ENCODE data around the gene WSCD2.

WSCD2 gene

DNA sequence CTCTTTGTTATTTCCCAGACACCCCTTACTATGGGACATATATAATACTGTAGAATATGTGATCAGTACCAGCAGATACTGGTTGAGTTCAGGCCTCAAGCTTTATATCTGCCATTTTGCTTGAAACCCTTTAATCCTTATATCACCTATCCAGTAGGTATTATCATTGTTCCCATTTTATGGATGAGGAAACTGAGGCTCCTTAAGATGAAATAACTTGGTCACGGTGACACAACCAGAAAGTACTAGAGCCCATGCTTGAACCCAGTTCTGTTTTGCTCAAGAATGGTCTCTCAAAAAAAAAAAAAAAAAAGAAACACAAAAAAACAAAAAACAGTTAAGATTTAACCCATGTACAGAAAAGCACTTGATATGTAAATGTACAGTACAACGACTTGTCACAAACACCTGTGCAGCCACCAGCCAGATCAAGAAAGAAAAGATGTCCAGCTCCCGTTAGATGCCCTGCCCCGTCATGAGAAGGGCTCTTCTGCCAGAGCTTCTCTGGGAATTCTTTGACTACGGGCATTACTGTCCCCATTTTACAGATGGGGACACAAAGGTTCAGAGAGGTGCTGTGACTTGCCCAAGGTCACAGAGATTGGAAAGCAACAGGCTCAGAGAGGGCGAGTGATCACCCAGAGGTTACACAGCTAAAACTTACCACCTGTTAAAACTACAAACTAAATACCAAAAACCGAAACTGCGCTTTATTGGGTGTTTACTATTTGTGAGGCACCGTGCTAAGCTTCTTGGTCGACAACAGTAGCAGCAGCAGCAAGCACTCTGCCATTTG is 669 bp upstream of the WSCD2 start:
- no peak for DNase-seq

DNA sequence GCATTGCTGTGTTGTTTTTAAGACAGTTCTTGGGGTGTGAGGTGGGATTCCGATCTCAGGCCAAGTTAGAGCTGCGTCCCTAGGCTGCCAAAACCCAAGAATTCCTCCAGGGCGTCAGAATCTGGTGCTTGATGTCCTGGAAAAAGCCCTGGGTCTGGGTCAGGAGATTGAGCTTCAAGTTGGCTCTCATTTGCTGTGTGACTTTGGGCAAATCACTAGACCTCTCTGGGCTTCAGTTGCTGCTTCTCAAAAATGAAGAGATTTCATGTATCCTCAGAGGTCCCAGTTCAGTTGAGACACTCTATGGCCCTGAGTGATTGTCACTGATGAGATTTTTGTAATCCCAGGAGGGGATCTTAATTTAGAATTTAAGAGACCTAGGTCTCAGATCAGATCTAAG is 1.9 kb downstream of the WSCD2 start:
- DNase-seq = no peak

DNA sequence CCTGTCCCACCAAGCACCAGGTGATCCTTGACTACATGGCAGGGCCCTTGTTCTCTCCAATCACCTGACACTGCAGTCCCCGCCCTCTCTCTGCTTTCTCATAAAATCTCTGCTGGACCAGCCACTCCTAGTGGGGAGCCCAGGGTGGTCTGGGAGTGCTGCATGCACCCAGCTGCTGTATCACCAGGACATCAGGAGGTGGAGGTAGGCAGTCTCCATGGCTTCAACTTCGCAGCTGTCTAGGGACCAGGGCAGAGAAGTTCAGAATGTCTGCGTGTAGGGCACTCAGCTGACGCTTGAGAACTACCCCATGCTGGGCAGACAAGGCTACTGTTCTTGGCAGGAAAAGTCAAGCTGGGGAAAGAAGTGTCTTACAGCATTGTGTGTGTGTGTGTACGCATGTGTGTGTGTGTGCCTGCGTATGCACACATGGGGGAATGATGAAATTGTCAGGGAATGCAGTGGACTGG is 2.6 kb downstream of the WSCD2 start:
- DNase-seq = no peak

DNA sequence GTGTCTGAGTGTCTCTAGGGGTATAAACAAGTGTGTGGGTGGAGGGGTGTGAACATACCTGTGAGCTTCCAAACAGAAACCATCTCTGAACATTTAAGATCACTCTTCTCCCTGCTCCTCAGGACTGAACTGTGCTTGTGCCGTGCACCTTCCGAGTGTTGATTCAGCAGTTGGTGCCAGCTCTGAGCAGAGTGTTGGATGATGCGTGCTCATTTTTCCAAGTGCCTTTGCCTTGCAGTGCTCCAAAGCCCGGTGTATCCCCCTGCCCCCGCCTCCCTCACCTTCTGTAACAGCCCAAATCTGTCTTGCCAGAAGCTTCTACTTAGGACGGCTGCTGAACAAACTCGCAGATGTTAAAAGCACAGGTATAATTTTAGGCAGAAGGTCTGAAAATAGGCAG is 4.4 kb downstream of the WSCD2 start:
- DNase-seq = no peak

DNA sequence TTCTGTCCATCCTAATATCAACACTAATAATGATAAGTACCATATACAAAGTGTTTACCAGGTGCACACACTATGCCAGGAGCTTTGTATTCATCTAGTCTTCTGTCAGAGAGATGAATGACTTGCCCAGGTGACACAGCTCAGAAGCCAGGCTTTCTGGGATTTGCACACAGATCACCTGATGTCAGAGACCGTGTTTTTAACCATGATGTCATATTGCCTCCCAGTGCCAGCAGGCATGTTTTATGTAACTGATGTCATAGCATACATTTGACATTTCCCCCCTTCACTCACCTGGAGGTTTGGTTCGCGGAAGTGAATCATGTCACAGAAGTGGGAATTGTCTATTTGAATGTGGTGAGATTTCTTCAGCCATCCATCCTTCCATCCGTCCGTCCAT is 5.7 kb downstream of the WSCD2 start:
- no peak for DNase-seq

DNA sequence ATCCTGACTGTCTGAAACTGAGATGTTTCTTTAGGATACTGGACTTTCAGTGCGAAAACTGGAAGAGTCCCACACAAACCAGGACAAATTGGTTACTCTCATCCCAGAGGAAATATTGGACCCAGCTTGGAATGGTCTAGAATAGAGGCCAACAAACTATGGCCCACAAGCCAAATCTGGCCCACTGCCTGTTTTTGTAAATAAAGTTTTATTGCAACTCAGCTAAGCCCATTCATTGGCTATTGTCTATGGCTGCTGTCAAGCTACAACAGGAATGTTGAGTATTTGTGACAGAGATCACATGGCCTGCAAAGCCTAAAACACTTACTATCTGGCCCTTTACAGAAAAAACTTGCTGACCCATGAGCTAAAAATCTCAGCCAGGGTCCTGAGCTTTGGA is 6.5 kb downstream of the WSCD2 start:
- no peak for DNase-seq

DNA sequence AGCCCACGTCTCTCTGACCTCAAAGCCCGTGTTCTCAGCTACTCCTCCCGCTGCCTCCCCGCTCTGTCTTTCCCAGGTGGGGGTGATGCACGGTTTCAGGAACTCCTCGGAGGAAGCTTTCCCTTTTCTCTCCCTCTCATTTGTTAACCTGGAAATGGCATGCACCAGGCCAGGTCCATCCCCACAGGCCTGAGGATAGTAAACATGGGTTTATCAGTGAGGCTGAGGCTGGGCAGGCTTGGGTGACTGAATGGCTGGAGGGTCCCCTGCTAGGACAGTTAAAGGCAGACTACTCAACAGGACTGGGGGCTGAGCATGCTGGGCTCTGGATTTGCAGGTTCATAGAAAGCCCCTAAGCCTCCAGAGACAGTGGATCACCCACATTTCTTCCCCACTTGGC is 7.6 kb downstream of the WSCD2 start:
- DNase-seq = no peak

DNA sequence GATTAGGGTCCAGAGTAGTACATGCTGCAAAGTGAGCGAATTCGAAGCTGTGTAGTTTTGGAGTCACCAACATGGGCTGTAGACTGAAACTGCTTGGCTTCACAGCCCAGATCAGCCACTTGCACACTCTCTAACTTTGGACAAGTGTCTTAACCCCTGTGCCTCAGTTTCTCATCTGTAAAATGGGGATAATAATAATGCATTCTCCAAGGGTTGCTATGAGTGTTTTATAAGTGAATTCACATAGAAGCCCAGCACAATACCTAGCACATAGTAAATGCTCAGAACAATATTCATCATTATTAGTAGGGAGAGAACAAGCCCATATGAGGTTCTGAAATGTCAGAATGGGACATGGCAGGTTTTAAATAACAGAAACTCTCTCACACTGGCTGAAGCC is 10.4 kb downstream of the WSCD2 start:
- DNase-seq = no peak

DNA sequence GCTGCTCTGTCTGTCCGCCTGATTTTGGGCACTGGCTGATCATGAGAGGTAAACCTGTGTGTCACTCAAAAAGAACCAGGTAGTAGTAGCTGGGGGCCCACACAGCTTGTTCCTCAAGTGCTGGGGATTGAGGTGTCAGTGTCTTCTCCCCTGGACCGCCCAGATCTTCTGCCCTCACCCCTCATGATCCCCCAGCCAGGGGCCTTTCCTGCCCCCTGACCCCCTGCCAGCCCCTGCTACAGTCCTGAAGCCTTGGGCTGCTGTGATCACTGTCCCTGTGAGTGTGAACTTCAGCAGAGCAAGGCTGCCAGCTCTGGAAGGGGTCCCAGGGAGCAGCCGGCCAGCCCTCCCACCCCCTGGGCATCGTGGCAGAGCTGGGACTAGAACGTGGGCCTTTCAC is 11.4 kb downstream of the WSCD2 start:
- no peak for DNase-seq

DNA sequence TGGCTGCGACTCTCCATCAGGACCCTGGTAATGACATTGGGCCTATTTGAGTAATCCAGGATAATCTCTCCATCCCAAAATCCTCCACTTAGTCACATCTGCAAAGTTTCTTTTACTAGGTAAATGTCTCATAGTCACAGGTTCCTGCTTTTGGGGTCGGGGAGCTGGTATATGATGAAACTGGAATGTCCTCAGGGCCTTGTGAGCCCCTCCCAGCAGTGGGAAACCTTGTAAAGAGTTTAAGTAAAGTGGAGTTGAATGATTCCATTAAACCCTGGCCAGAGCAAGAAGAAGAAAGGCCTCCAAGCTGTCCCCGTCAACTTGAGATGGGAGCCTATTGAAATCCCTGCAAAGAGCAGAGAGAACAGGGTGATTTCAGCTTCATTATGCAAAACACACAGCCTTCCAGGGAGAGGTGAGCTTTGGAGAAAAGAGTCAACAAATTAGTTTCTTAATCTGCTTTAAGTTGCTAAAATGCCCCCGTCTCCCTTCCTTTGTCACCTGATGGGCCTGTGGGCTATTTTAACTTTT is 12.6 kb downstream of the WSCD2 start:
- no peak for DNase-seq

DNA sequence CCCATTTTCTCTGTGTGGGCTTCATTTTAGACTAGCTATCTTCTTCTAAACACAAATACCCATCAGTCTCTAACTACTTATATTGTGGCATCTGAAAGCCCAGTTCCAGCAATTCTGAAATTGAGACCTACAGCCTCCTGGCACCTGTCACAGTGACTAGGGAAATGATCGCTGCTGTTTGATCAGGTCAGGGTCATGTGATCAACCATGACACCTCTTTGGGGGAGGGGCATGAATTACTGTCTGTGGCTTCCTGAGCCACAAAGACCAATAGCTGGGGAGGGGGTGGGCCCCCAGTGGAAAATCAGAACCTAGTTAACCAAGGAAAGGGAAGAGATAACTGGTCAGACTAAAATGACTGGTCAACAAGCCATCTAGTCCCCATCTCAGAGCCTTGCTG is 14.1 kb downstream of the WSCD2 start:
- no peak for DNase-seq

DNA sequence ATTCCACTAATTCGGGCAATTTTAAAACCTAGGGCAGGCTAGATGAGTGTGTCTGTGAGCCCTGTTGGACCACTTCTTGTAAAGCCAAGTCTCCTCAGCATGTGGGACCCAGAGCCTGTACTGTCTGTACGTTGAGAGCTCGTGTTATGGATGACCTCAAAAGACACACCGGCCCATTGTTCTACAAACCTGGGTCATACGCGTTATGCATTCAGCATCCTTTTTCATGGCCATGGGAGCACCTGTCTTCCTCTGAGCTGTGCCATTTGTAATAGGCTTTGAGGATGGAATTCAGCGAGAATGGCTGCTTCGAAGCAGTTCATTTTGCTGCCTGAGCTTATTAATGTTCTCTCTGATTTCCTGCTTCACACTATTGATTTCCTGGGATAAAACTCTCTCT is 15.0 kb downstream of the WSCD2 start:
- no peak for DNase-seq

DNA sequence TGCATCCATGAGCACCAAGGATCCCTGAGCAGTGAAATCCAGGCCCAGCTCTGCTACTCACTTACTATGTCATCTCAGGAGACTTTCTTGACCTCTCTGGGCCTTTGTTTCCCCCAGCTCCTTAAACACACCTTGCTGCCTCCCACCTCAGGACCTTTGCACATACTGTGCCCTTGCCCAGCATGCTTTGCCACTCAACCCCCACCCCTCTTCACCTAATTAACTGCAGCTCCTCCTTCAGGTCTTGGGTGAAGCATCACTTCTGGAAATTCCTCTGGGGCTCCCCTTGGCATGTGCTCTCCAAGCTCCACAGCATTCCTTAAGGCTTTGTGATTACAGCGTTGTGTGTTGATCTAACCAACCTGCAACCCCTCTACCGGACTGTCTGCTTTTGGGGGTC is 15.9 kb downstream of the WSCD2 start:
- no peak for DNase-seq

DNA sequence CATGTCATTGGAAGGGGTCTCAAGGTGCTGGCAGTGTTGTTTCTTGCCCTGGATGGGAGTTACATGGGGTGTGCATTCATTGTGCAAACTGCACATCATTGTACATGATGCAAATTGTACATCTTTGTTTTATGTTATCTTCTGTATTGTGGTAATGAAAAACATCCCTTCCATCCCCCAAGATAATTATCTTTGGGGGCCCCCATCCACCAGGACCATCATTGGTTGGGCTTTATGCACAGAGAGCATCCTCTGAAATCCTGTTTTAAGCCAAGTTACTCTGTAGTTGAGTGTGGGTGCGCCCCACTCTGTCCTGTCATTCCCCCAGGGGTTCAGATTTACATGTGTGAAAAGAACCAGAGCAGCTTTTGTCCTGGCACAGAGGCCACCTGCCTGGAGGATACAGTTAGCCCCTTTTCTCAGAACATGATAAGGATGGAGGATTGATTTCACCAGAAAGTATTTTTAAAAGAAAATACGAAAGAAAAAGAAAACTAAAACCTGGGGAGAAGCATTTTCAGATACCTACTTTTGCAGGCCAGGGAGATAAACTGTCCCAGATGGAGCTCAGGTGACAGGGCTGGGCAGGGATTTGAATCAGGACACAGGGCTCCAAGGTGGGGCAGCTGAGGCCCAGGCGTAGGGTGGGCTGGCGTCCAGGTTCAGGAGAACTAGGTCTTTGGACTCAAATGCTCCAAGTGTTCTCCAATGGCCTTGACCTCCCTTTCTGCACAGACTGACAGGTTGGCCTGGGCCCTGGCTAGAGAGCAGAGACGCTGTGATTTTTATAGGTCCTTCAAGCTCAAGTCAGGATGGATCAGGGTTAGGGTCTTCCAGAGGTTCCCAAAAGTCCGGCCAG is 17.2 kb downstream of the WSCD2 start:
- no peak for DNase-seq

DNA sequence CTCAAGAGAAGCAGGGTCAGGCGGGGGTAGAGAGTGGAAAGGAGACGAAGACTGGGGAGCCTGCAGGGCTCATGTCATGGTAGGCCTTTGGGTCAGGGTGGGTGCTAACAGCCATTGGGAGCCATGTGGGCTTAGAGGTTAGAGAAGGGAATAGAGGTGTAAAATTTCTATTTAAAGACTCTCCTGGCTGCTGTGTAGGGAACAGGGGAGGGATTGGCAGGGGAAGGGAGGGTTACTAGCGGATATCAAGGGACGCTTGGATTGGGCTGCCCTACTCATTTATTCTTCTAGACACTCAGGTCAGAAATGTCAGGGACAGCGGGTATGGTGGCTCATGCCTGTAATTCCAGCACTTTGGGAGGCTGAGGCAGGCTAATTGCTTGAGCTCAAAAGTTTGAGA is 18.2 kb downstream of the WSCD2 start:
- no peak for DNase-seq

DNA sequence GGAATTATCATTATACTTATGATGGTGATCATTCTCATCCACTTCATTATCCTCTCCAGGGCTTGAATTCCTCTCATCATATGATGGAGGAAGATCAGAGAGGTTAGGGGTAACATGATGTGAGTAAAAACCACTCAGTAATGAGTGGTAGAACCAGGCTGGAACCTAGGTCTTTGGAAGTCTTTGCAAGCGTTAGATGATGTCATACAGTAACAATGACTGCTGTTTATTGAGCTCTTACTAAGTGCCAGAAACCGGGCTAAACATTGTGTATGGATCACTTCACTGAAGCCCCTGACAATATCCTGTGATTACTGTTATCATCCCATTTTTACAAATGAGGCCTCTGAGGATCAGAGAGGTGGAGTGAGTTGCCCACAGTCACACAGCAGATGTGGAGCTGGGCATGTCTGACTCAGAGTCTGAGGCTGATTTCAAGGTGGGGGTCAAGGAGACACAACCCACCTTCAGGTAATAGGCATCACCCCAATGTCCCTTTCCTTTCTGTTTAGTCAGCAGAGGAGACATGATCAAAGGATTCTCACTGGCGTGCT is 19.5 kb downstream of the WSCD2 start:
- DNase-seq = no peak

DNA sequence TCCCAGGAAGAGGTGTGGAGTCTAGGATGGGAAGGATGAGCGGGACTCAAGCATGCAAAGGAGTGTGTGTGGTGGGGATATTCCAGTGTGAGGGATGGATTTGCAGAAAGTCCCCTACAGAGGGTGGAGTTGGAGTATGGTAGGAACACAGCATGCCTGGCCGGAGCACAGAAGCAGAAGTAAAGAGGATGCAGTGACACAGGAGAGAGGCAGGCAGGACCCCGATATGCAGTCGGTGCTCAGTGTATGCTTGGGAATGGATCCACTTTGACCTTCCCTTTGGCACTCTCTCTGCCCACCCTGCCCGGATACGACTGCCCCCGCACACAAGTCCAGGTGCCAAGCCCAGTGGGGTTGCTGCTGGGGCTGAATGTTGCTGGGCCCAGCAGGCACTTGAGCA is 21.3 kb downstream of the WSCD2 start:
- DNase-seq = no peak

DNA sequence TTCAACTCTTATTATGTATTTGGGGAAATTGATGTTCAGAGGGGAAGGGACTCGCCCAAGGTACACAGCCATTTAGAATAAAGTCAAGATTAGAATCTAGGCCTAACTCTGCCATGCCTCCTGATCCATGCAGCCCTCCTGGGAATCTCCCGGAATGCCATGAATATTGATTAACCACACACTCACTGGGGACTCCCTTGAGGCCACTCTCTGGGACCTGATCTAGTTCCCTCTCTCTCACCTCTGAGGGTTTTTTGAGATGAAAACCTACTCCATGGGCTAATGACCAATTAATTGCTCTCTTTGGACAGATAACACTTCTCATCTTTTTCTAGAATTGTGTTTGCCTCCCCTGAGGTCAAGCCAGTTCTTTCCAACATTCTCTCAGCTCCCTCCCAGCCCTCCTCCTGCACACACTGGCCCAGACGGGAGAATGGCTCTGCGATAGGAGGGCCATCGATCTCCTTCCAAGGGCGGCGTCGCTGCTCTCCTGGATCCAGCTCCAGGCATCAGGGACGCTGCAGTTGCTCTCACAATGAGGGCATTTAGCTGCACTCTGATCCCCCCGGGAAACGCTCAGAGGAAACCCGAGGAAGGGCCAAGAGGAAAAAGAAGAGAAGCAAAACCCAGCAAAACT is 22.6 kb downstream of the WSCD2 start:
- DNase-seq = no peak

DNA sequence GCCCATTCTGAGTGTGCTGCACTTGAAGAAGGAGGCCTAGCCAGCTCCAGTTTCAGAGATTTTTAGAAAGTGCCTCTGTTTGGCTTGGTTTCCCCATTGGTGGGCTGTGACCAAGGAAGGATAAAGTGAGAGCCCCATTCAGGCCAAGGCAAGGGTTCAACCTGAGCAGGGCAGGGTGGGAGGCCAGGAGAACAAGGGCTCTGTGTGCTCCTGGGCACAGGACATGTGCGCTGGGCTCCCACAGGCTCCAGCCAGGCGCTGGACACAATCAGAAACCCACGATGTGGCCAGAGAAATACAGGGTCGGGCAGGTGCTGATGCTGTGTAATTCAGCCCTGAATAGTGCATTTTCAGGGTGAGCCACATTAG is 23.1 kb downstream of the WSCD2 start:
- DNase-seq = no peak

DNA sequence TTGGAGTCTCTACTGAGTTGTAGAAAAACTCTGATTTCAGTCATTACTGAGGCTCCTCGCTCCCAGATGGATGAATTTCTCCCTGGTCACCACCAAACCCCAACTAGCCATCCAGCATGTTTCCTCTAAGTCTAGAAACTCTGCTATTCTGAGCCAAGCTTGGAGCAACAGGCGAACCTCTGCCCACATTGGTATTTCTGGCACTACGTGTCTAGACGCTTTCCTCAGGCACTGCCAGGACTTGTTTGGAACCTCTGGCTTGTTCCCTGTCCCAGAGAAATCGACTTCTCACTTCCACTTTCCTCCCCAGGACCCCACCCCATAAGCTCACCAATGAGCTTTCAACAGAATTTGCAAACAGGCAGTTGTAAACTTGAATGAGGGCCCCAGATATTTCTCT is 27.6 kb downstream of the WSCD2 start:
- DNase-seq = no peak

DNA sequence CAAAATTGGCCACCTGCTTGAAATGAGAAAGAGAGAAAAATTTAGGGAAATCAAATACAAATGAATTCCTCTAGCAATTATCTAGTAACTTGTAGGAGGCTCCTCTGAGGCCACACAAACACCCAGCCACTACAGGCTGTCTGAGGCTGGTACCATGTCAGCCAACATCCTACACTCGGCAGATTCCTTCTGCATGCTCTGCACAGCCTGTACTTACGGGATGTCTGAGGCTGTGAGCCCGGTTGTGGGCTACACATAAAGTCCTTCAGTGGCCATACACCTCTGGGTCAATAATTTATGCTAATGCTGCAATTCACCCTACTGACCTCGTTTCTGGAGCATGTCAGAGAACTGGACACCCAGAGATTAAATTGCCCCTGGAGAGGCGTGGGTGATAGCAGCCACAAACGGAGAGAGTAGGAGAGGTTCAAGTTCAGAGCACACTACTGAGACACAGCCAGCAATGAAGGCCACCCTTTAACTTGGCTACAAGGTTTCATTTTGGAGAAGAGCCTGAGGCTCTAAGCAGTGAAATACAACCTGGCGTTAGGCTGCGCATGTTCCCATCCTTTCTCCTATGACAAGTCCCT is 28.9 kb downstream of the WSCD2 start:
- no peak for DNase-seq

DNA sequence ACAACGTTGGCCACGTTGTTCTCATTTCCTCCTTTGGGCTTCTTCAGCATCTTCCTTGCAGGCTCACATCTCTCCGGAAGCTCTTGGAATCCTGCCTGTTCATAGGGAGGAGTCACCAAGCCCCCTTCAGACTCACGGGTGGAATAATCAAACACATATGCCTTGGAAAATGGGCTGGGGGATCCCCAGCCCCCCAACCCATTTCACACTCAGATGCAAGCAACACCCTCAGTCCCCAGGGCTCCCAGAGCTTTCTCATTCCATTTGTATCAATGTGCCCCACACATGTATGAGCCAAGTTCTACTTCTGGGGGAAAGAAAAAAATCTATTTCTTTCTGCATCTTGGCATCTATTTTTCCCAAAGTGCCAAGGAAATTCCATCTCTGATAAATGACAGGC is 33.1 kb downstream of the WSCD2 start:
- DNase-seq = no peak

DNA sequence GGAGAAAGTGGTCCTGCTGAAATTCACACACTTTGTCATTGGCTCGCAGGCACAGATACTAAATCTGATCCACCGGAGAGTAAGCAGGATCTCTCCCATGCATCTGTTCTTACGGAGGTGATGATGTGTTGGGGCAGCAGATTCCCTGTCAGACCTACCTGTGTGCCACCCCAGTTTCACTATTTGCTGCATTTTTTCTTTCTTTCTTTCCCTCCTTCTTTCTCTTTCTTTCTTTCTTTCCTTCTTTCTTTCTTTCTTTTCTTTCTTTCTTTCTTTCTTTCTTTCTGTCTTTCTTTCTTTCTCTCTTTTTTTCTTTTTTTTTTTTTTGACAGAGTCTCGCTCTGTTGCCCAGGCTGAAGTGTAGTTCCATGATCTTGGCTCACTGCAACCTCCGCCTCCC is 37.4 kb downstream of the WSCD2 start:
- DNase-seq = no peak

Data from NCI-H69 (cell line).